Tibial nerve (tissue), 3 donors: Measurements from ENCODE around the gene SKOR1.

Experiments
- POLR2A ChIP-seq, 2 donors: fragments of 450-650 bp; IDR thresholded peaks; one replicate each; pipeline ENCODE4 v1.6.1; 2017; ENCODE audit warnings: antibody characterized with exemption in 2 of 2, mild to moderate bottlenecking in 2 of 2, moderate library complexity in 2 of 2
- TF ChIP-seq, protein P1 (sequence below), 5 experiments: fragments of 200-600 bp in 3 of 5; fragments of 450-650 bp in 2 of 5; sonication (generic) in 3 of 5; IDR thresholded peaks; one replicate each; pipeline ENCODE4 v1.5.1; 2016 to 2019; ENCODE audit warnings: antibody characterized with exemption in 5 of 5, mild to moderate bottlenecking in 3 of 5, moderate library complexity in 2 of 5

DNA sequence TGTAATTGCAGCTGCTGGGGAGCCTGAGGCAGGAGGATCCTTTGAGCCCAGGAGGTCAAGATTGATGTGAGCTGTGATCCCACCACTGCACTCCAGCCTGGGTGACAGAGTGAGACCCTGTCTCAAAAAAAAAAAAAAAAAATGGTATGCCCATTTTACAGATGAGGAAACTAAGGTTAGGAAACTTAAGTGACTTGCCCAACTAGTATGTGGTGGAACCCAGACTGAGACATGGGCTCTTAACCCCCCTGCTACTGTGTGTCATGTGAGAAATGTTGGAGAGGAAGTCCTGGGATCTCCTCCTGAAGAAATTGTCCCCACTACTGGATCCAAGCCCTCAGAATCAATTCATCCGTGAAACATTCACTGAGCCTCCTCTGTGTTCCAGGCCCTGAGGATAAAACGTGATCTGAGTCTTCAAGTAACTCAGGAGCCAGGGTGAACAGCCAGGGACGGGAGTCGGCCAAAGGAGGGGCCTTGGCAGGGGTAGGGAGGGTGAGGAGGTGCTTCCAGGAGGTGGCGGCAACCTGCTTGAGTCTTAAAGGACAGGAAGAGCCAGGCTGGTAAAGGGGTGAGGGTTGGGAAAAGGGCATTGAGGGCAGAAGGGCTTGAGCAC is 34.1 kb downstream of the SKOR1 start:
- TF ChIP-seq, protein P1, sequence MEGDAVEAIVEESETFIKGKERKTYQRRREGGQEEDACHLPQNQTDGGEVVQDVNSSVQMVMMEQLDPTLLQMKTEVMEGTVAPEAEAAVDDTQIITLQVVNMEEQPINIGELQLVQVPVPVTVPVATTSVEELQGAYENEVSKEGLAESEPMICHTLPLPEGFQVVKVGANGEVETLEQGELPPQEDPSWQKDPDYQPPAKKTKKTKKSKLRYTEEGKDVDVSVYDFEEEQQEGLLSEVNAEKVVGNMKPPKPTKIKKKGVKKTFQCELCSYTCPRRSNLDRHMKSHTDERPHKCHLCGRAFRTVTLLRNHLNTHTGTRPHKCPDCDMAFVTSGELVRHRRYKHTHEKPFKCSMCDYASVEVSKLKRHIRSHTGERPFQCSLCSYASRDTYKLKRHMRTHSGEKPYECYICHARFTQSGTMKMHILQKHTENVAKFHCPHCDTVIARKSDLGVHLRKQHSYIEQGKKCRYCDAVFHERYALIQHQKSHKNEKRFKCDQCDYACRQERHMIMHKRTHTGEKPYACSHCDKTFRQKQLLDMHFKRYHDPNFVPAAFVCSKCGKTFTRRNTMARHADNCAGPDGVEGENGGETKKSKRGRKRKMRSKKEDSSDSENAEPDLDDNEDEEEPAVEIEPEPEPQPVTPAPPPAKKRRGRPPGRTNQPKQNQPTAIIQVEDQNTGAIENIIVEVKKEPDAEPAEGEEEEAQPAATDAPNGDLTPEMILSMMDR (IDR thresholded peaks at IDR 0.05): no peak
- no peak for TF ChIP-seq POLR2A (IDR thresholded peaks at IDR 0.05)
